Anterior cingulate cortex (tissue), 58 donors: ENCODE measurements around the gene NT5C3A.
"Not testable (repeated sequence)": the region's sequence is repeated elsewhere in the genome, so short reads cannot be mapped to it uniquely, and the experiment has no call there.

Experiments used
- DNase-seq, 58 donors: peaks; one replicate each; lab custom pipeline; 2025; lab: John Stamatoyannopoulos, UW

Gene NT5C3A

GRCh38 chr7:33043501-33044400, 18.8 kb downstream of the NT5C3A start:
- no peak for DNase-seq

GRCh38 chr7:33041631-33042428, 20.7 kb downstream of the NT5C3A start:
- DNase-seq: no peak

GRCh38 chr7:33040803-33041516, 21.6 kb downstream of the NT5C3A start:
- DNase-seq: no peak

- no peak for DNase-seq
These were observed 22.7 kb downstream of the NT5C3A start for GRCh38 chr7:33039903-33040292.

- DNase-seq: no peak
These were observed 23.2 kb downstream of the NT5C3A start for GRCh38 chr7:33039257-33039902.

GRCh38 chr7:33038639-33039038, 23.9 kb downstream of the NT5C3A start:
- DNase-seq: no peak

DNA sequence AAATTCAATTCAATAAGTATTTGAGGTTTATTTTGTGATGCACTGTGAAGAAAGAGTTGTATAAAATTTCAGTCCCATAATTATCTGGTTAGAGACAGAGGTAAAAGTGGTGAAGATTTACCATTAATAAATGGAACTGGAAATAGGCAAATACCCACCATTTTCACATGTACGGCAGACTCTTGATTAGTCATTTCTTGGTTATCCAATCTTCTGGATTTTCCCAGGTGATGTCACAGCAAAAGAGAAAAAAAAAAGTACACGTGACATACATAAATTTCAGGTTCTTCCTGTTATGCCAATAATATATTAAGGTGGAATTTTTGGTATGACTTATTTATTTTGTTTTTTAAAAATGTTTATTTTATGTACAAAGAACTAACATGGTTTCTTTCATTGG, 26.8 kb downstream of the NT5C3A start:
- DNase-seq: no peak

DNA sequence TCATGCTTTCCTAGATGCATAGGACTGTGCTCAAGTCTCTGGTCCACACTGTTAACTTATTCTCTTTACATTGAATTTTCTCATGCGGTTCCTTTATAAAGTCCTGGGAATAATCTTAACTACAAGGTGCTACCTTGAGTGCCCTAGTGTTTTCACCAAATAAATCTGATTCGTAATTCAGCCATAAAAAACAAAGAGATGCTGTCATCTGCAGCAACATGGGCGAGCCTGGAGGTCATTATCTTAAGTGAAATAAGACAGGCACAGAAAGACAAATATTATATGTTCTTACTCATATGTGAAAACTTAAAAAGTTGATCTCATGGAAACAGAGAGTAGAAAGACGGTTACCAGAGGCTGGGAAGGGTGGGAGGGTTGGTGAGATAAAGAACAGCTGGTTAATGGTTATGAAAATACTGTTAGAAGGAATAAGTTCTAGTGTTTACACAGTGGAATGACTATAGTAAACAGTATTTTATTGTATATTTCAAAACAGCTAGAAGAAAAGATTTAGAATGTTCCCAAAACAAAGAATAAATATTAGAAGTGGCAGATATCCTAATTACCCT, 38.3 kb downstream of the NT5C3A start:
- no peak for DNase-seq

DNA sequence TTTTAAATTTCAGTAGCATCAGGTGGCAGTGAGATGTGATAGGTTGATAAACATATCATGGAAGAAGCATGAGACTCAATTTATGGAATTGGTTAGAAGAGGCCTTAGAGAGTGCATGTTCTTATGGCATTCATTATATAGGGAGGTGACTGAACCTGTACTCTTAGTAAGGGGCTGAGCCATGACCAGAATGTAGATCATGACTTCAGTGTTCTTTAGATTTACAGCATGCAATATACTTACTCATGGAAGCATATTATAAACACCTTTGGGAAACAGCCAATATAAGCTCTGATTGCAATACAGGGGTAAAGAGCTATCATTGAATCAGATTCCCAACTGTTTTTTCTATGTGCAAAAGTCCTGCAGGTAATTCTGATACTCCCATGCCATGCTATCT, 50.2 kb downstream of the NT5C3A start:
- no peak for DNase-seq

DNA sequence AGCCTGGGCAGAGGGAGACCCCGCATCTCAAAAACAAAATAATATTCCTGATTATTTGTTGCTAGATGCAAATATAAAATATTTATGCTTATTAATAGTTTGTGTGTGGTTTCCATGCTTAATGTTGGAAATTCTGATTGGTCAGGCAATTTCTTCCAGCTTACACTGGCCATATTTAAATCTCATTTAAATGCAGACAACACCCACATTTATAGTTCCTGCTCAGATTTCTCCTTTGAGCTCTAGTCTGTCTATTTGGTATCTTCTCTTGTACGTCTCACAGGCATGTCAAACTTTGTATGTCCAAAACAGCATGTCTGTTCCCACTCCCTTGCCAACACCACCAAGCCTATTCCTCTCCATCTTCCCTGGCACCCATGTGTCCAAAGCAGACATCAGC, 52.8 kb downstream of the NT5C3A start:
- DNase-seq: no peak

DNA sequence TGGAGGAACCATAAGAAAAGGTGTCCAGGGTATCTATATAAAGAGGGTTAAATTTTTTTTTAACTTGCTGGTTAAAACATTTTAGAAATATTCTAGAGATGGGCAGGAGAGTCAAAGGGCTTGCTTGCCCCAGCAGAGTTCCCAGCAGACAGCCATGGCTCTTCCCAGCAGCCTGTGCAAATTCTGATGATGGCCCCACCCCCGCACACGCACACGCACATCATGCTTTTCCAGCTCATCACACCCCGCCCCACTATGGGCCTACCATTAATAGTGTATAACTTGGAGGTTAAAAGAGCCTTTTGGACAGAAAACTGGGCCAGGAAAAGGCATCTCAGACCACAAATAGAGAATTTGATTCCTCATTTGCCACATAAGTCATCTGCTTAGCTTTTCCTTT, 56.9 kb downstream of the NT5C3A start:
- not testable (repeated sequence) for DNase-seq

- DNase-seq: not testable (repeated sequence)
These were observed 57.4 kb downstream of the NT5C3A start for GRCh38 chr7:33005193-33005592.

GRCh38 chr7:33004104-33004616, 58.4 kb downstream of the NT5C3A start:
- DNase-seq: not testable (repeated sequence)

DNA sequence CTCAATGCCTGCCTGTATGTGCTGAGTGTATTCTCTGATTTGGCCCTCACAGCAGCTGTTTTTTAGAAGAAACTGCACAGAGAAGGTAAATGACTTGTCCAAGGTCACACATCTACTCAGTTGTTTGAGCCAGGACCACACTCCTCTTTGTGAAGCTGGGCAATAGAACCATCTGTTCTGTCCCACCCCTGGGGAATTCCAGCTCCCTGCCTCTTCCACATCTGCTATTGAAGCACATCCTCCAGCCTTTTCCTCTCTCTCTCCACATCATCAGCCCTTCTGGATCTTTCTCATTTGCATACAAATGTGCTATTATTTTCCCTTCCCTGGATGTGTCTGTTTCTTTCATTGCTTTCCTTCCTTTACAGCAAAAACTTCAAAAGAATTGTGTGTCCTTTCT, 59.5 kb downstream of the NT5C3A start:
- DNase-seq: not testable (repeated sequence)

- DNase-seq: not testable (repeated sequence)
These were observed 63.2 kb downstream of the NT5C3A start for GRCh38 chr7:32999380-32999779.

DNA sequence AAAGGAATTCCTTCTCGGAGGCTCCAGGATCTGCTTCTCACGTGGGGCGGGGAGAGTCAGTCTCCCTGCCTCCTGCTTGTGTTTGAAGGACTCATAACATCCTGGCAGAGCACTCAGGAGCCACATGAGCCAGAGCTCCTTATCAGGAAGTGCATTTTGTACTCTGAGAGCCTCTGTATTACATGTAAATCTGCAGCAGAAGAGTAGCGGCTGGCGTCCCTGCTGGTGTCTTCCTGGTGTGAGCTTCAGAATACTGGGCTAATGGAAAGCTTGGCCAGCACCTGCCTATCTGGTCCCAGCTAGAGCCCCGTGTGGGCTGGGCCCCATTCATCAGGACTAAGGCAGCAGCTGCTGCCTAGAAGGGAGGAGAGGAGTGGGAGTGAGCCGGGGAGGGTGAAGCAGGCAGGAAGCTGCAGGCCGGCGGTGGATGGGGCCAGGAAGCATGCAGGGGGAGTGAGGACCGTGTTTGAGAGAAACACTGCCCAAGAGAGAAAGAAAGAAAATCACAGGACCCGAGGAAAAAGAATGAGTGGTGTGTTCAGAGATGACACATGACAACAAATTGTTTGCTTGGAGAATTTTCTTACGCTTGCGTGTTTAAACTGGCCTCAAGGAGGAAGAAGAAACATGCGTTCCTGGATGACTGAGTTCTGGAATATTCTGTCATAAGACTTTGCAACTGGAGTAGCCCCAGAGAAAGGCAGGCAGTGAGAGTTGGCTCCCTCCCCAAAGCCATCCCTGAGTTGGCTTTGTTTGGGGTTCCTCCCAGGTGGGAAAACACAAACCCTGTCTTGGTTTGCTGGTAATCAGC, 64.0 kb downstream of the NT5C3A start:
- DNase-seq: peak in 4 of 58 donors; percentile 5 to 19 (median 9)

DNA sequence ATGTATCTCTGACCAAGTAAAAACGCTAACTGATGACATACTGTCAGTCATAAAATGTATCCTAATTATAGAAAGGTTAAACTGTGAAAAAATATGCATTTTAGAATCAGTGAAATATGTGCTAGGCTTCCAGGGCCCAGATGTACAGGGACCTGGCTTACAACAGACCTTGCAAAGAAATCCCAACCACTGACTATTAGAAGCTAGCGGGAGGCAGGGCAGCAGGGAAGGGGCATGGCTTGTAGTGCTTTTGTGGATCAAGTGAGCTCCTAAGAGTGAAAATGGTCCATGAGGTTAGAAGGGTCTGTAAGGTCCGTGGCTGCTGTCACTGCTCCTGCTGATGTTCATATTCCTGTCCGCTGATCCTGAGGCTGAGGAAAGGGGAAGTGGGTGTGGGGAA, 64.6 kb downstream of the NT5C3A start:
- DNase-seq: not testable (repeated sequence)

DNA sequence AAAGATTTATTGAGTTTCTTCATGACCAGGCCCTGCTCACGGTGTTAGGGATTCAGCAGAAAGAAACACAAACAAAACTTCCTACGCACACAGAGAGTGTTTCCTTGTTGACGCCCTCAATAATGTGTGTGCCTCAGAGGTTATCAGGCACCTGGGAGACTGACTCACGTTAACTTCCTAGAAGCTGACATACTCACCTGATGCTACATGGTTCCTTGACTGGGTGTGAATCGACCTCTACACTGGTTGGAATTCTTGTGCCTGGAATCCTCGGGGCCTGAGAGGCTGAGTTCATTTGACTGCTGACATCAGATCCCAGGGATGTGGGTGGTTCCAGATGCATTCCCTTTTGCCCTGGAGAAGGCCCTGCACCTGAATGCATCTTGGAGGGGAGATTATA, 69.8 kb downstream of the NT5C3A start:
- not testable (repeated sequence) for DNase-seq
